Stimulated activated CD8-positive, alpha-beta memory T cell treated with anti-CD3 and anti-CD28 coated beads, Interleukin-12 subunit alpha, Interleukin-12 subunit beta, amount 100 ng/mL, for 4 hours (primary cell): ENCODE measurements around the gene DSCAM.
"Not testable (repeated sequence)": the region's sequence is repeated elsewhere in the genome, so short reads cannot be mapped to it uniquely, and the experiment has no call there.

Source experiments
- DNase-seq: peaks from one replicate; pipeline ENCODE4 v3.0.0-alpha.2; 2020; ENCODE audit warnings: low read depth

The DSCAM gene

GRCh38 chr21:40047993-40048730 is 798.8 kb downstream of the DSCAM start:
- DNase-seq, result no peak

- DNase-seq, result no peak
Measured at GRCh38 chr21:40047211-40047610, 799.7 kb downstream of the DSCAM start.

DNA sequence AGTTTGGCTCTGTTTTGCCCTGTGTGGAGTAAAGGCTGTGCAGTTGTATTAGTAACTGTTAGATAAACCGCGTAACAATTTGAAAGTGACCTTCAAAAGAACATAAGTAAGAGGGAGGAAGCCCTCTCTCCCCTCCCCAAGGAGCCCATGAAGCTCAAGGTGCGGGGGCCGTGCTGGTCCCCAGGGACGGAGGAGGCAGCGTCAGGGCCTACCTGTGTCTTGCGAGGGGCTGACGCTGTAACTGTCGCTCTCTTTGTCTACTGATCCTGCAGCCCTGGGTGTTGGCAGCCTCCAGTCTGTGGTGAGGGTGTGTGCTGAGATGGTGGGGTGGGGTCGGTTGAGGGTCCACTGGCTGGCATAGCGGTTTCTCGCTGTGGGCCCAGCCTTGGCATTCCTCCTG is 803.1 kb downstream of the DSCAM start:
- no peak for DNase-seq

DNA sequence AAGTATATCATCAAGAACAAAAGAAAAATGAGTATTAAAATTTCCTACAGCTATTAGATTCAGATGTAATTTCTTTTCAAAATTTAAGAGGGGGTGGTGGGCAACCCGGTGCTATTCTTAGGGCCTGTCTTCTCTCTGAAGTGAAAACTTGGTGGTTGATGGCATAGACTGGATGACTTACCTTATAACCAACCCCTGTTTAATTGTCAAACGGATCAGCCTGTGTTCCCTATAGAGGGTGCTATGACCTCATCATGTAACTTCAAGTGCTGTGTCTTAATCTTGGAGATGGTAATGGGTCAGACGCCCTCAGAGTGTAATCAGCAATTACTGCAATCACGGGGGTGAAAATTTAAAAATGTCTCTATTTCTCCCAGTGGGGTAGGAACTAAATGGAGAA is 803.5 kb downstream of the DSCAM start:
- DNase-seq, result no peak

DNA sequence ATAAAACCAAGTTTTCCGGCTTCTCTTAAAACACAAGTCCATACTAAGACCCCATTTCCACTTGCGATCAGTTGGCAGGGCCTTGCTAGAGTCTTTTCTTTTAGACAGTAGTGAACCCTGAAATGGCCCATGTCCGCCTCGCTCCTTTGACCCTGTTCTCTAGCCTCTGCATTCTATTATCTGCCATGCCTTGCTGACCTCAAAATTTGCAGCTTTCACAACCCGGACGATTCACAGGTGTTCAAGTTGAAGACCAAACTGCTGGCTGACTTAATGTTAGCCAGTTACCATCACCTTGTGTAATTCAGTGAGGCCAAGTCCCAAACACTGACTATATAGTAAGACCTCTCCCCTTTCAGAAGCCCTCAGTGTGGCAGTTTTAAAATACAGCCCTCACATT is 805.5 kb downstream of the DSCAM start:
- DNase-seq, result no peak

- DNase-seq, result not testable (repeated sequence)
Measured at GRCh38 chr21:40033156-40033782, 813.7 kb downstream of the DSCAM start.

DNA sequence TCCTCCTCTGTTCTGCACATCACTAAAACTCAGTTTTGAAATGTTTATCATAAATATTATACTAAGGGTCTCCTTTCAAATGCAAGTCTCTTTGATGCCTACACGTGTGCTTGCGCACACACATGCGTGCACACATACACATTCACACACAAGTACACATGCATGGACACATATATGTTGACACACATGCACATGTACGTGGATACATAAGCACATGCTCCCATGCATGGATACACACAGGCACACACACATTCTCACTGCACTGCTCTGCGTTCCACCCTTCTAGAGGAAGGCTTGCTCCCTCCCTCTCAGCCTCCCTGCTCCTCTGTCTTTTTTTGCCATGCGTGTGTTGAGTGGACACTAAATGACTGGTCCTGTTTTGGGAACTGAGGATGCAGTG is 817.1 kb downstream of the DSCAM start:
- no peak for DNase-seq

DNA sequence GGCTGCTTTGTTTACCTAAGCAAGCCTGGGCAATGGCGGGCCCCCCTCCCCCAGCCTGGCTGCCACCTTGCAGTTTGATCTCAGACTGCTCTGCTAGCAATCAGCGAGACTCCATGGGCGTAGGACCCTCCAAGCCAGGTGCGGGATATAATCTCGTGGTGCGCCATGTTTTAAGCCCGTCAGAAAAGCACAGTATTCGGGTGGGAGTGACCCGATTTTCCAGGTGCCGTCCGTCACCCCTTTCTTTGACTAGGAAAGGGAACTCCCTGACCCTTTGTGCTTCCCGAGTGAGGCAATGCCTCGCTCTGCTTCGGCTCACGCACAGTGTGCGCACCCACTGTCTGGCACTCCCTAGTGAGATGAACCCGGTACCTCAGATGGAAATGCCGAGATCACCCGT is 818.6 kb downstream of the DSCAM start:
- DNase-seq, result not testable (repeated sequence)

DNA sequence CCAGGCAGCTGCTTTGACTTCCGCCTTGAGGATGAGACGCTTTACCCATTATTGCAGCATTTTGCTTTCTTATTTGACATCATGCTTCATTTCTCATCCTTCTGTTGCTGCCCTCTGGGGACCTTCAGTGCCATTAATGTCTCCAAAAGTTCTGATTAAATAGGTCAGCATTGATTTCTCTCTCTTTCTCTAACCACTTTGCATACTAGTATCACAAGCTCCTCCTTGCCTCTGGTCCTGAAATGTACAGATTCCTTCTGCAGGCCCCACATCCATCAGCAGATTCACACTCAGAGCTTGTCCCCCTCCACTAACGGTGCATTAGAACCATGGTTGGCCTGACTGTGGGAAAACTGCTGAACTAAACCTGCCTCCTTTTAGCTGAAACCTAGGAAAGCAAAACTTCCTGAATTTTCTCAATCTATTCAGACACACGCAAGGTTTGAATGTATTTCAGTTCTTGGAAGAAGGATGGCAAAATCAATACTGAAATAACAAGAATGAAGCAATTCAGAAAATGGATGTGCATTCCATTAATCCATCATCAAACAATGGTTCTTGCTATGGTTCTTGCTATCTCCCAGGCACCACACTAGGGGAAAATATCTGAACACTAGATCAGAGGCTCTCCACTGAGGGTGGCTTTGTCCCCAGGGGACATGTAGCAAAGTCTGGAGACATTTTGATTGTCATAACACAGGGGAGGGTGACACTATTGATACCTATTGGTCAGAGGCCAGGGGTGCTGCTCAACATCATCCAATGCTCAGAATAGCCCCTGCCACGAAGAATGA is 825.2 kb downstream of the DSCAM start:
- no peak for DNase-seq

- DNase-seq, result no peak
Measured at GRCh38 chr21:40020651-40021050, 826.3 kb downstream of the DSCAM start.

- DNase-seq, result no peak
Measured at GRCh38 chr21:40018871-40019475, 828.0 kb downstream of the DSCAM start.

- DNase-seq, result no peak
Measured at GRCh38 chr21:40016667-40017066, 830.3 kb downstream of the DSCAM start.

- no peak for DNase-seq
Measured at GRCh38 chr21:40016234-40016633, 830.7 kb downstream of the DSCAM start.

DNA sequence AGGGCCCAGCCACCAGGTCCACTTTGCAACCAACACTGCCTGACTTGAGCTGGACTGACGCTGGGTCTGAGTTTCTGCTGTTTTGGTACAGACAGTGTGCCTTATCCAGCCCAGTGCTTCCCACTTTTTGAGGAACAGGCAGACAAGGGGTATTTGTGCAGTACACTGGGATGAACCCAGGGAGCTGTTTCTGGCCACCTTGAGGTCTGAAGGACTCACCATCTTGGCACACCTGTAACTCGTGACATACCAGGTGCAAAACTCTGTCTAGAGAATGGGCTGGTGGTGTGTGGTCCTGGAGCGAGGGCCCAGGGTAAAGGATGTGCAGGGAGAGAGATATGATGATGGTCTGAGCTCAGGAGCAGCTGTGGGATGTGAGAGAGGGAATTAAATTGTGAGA is 831.1 kb downstream of the DSCAM start:
- DNase-seq, result no peak

DNA sequence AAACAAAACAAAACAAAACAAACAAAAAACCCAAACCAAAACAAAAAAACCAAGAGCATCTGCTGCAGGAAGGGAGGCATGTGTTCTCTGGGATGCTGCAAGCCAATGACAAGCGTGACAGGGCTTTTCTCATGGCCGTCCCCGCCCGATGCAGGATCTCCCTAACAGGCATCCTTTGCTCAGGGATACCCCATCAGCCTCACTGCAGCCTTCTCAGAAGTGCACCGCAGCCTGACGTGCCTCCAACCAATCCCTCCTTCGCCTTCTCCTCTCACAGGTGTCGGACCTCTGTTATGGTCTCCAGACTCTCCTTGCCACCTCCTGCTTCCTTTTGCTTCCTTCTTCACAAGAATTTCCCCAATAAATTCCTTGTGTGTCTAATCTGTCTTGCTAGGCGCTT is 832.6 kb downstream of the DSCAM start:
- no peak for DNase-seq

- no peak for DNase-seq
Measured at GRCh38 chr21:40013001-40013735, 833.8 kb downstream of the DSCAM start.

GRCh38 chr21:40011371-40011770 is 835.6 kb downstream of the DSCAM start:
- DNase-seq, result no peak

DNA sequence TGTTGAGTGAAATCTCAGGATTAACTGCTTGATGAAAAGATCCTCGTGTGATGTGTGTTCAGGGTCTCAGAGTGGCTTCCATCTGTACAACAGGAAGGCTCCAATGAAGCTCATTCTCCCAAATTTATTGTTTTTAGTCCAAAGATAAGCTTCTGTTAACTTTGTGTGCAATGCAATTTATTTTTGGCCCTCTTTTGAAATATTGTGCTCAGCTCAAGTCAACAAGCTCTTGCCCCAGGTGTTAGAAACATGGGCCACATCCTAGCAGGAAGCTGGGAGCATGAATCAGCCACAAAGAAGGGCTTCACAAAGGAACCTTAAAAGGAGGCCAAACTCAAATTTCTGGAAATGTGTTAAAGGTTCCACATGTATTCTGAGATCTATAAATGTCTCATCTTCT is 844.0 kb downstream of the DSCAM start:
- DNase-seq, result no peak

DNA sequence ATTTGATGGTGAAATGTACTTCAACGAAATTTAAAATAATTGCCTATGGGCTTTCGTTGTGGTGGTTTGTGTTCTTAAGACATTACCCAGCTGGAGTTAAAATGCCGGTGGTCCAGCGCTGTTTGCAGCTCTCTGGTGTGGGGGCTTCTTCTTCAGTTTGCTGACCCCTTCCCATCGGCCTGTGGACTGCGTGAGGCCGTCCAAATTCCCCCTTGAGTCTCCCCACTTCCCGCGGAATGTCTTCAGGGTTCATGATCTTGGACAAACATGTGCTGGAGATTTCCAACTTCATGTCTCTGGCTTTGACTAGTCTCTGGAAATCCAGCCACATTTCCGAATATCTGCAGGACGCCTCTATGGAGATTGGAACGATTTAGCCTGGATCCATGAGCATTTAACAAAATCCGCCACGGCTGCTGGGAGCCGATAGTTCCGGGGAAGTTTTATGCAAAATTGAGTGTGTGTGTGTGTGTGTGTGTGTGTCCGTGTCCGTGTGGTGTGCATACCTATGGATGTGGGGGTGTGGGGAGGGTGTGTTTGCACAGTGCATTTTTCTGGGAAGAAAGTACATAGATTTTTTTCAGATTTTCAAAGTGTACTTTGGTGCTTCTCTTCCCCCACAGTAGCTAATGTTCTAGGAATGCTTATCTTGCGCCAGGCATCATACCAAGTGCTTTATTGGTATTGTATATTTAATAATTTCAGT is 862.5 kb downstream of the DSCAM start:
- DNase-seq, result no peak

DNA sequence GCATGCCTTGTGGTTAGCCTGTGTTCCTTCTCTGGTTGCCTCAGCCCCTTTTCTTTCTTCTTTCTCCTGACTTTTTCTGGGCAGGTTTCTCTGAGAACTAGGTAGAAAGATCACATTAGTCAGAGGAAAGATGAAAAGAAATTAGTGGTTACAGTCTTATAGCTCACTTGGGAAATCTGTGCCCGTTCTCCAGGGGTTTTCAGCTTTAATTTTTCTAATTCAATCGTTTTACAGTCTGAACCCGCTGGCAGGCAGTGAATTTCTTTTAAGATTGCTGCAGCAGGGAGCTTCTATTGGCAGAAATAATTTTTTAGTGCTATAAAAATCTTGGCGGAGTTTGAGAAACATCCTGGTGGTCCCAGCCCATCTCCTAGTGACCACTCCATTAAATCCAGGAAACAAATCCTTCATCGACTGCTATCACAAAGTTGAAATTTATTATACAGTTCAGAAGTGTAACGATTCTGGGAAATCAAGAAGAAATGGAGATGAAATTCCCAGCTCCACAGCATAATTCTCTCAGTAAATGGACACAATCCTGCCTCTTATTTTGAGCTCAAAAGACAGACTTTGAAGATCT is 866.6 kb downstream of the DSCAM start:
- no peak for DNase-seq

GRCh38 chr21:39979321-39979720 is 867.6 kb downstream of the DSCAM start:
- DNase-seq, result no peak
